ENCODE results near the gene RITA1.

Gene RITA1

GRCh38 chr12:113180333-113180732 is 5.2 kb upstream of the RITA1 start:
- DNase-seq, result no peak

GRCh38 chr12:113181975-113182374 is 3.5 kb upstream of the RITA1 start:
- no peak for DNase-seq

GRCh38 chr12:113183030-113183589 is 2.4 kb upstream of the RITA1 start:
- no peak for DNase-seq

- peak; percentile 95 for DNase-seq
Measured at GRCh38 chr12:113184098-113184899, 1.2 kb upstream of the RITA1 start.

GRCh38 chr12:113184900-113185179 is 681 bp upstream of the RITA1 start:
- DNase-seq, result peak; percentile 95

- DNase-seq, result peak; percentile 61
Measured at GRCh38 chr12:113186033-113186365, 478 bp downstream of the RITA1 start.

- DNase-seq, result no peak
Measured at GRCh38 chr12:113186666-113187325, 1.3 kb downstream of the RITA1 start.

- DNase-seq, result no peak
Measured at GRCh38 chr12:113189361-113189760, 3.8 kb downstream of the RITA1 start.

- peak; percentile 64 for DNase-seq
Measured at GRCh38 chr12:113190761-113191160, 5.2 kb downstream of the RITA1 start.

GRCh38 chr12:113191227-113191626 is 5.7 kb downstream of the RITA1 start:
- no peak for DNase-seq

GRCh38 chr12:113194971-113195391 is 9.5 kb downstream of the RITA1 start:
- no peak for DNase-seq

- DNase-seq, result no peak
Measured at GRCh38 chr12:113195598-113195997, 10.1 kb downstream of the RITA1 start.

- DNase-seq, result no peak
Measured at GRCh38 chr12:113196582-113196981, 11.1 kb downstream of the RITA1 start.

GRCh38 chr12:113196990-113197389 is 11.5 kb downstream of the RITA1 start:
- peak; percentile 90 for DNase-seq

GRCh38 chr12:113197518-113198077 is 12.1 kb downstream of the RITA1 start:
- no peak for DNase-seq

GRCh38 chr12:113198296-113198695 is 12.8 kb downstream of the RITA1 start:
- no peak for DNase-seq

GRCh38 chr12:113200021-113200797 is 14.7 kb downstream of the RITA1 start:
- DNase-seq, result no peak

- DNase-seq, result no peak
Measured at GRCh38 chr12:113201187-113202177, 16.0 kb downstream of the RITA1 start.

- no peak for DNase-seq
Measured at GRCh38 chr12:113202300-113203075, 17.0 kb downstream of the RITA1 start.

GRCh38 chr12:113203852-113204760 is 18.6 kb downstream of the RITA1 start:
- DNase-seq, result peak; percentile 52

Measured in OCI-M1 (cell line).